Stimulated activated CD4-positive, alpha-beta T cell treated with anti-CD3 and anti-CD28 coated beads, Interleukin-2, amount 100 ng/mL, for 4 hours (primary cell): ENCODE results near the gene EMX1.
A peak's percentile ranks its signal among the peaks of the same experiment; 100 is the strongest.

Experiments used
- DNase-seq: peaks from one replicate; pipeline ENCODE4 v3.0.0-alpha.2; 2020; ENCODE audit warnings: low read depth

The EMX1 gene

GRCh38 chr2:72958542-72959385 lies 41.4 kb downstream of the EMX1 start:
- DNase-seq: no peak

- DNase-seq: no peak
Observed at GRCh38 chr2:72959554-72959953, 42.2 kb downstream of the EMX1 start.

- no peak for DNase-seq
Observed at GRCh38 chr2:72959995-72960981, 43.0 kb downstream of the EMX1 start.

- DNase-seq: no peak
Observed at GRCh38 chr2:72961036-72961720, 43.9 kb downstream of the EMX1 start.

GRCh38 chr2:72961853-72962468 lies 44.6 kb downstream of the EMX1 start:
- DNase-seq: no peak

GRCh38 chr2:72962911-72963310 lies 45.6 kb downstream of the EMX1 start:
- no peak for DNase-seq

GRCh38 chr2:72963423-72964145 lies 46.3 kb downstream of the EMX1 start:
- DNase-seq: no peak

- no peak for DNase-seq
Observed at GRCh38 chr2:72964146-72964525, 46.8 kb downstream of the EMX1 start.

GRCh38 chr2:72965016-72965415 lies 47.7 kb downstream of the EMX1 start:
- DNase-seq: no peak

GRCh38 chr2:72965770-72966450 lies 48.6 kb downstream of the EMX1 start:
- DNase-seq: no peak

GRCh38 chr2:72968286-72968685 lies 51.0 kb downstream of the EMX1 start:
- DNase-seq: no peak

GRCh38 chr2:72969706-72970105 lies 52.4 kb downstream of the EMX1 start:
- no peak for DNase-seq

- no peak for DNase-seq
Observed at GRCh38 chr2:72971036-72971435, 53.7 kb downstream of the EMX1 start.

- DNase-seq: no peak
Observed at GRCh38 chr2:72972352-72973136, 55.2 kb downstream of the EMX1 start.

- DNase-seq: no peak
Observed at GRCh38 chr2:72973137-72973535, 55.8 kb downstream of the EMX1 start.

GRCh38 chr2:72973566-72974435 lies 56.5 kb downstream of the EMX1 start:
- peak; percentile 17 for DNase-seq

GRCh38 chr2:72974436-72974754 lies 57.1 kb downstream of the EMX1 start:
- DNase-seq: no peak

GRCh38 chr2:72975017-72975416 lies 57.7 kb downstream of the EMX1 start:
- DNase-seq: no peak

- no peak for DNase-seq
Observed at GRCh38 chr2:72979896-72980295, 62.6 kb downstream of the EMX1 start.
